GM21737 (cell line): Measurements from ENCODE around the gene GNGT1.

Experiments used
- ATAC-seq: cut with Tn5 transposase; IDR thresholded peaks from one replicate; pipeline ENCODE4 v1.9.1; 2021; ENCODE audit warnings: mild to moderate bottlenecking, moderate library complexity; ENCODE audit not compliant: unreplicated experiment

The GNGT1 gene

DNA sequence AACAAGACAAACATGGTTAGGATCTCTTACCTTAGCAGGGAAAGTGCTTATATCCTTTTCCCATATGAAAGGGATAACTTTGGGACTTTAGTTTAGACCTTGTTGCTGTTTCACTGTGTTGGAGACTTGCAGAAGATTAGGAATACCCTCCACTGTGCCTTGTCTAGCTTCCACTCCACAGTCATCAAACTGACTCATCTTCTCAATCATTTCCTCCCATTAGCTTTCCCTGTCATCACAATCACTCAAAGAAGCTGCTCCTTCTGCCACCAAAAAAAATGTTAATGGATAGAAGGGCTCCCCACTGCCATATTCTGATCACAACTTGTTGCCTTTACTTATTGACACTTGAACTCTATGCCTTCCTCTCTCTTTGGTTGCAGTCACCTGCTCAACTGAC, 31.9 kb downstream of the GNGT1 start:
- no peak for ATAC-seq

DNA sequence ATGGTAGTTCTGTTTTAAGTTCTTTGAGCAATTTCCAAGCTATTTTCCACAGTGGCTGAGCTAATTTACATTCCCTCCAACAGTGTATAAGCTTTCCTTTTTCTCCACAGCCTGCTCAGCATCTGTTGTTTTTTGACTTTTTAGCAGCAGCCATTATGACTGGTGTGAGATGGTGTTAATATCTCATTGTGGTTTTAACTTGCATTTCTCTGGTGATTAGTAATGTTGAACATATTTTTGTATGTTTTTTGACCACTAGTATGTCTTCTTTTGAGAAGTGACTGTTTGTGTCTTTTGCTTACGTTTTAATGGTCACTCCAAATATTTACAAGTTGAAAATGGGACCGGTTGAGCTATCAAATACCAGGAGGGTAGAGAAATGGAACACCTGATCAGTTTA, 35.6 kb downstream of the GNGT1 start:
- no peak for ATAC-seq

GRCh38 chr7:93943816-93944540, 37.6 kb downstream of the GNGT1 start:
- ATAC-seq, result no peak

DNA sequence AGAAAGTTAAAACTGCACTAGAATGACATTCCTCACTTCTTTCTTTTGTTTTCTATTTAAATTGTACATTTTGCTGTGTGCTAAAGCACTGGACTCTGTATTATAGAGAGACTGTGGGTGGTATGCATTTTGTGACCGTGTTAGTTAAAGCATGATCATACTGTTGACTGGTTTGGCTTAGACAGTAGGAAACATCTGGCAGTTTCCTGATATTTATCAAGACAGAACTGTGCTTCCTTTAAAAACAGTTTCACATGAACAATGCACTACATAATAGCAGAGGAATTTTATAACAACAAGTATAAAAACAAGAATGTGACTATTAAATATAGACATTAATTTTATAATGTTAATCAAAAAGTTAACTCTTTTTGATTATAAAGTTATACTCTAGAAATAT, 38.3 kb downstream of the GNGT1 start:
- no peak for ATAC-seq

DNA sequence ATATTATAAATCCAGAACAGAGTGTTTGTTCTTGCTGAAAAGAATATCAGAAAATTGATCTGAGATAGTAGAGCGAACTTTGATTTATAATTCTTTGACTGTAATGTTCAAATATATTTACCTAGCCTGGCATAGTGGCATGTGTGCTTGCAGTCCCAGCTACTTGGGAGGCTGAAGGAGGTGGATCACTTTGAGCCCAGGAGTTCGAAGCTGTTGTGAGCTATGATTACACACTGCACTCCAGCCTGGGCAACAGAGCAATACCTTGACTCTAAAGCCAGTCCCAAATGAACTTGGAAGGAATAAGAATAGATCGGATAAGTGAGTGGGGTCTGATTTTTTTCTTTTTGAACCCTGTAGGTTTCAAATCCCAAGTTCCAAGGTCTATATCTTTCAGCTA, 38.7 kb downstream of the GNGT1 start:
- no peak for ATAC-seq

- no peak for ATAC-seq
These were observed 39.6 kb downstream of the GNGT1 start for GRCh38 chr7:93945756-93946535.

DNA sequence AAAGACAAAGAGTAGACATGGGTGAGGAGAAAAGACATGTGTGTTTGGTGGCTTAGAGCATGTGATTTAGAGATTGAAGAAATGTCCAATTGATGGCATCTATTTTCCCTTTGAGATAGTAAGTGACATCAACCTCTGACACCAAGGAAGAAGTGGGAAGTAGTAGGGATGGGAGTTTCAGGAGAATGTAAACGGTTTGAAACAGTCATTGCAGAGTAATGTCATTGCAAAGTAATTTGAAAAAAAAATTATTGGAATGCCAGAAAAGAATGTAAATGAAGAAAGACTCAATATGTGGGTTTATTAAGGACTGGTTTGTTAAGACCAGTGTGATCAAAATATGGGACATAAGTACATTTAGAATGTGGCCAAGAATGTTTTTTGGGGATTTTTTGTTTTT, 41.7 kb downstream of the GNGT1 start:
- ATAC-seq, result no peak

- ATAC-seq, result no peak
These were observed 42.5 kb downstream of the GNGT1 start for GRCh38 chr7:93948873-93949272.

DNA sequence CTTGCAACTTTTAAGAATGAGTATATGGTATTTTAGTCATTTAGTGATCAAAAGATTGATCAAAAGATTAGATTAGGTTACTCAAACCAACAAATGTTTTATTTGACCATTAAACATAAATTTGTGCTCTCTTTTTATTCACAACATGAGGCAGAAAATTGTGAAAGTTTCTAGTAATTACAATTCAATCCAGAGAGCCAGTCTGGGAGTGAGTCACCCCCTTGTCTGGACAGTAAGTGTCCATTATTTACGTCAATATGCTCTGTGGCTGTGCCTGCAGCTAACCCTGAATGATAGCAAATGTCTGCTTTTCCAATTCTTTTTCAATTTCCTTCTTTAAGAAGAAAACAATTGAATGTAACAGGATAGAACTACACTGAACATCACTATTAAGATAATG, 43.1 kb downstream of the GNGT1 start:
- no peak for ATAC-seq

- no peak for ATAC-seq
These were observed 48.9 kb downstream of the GNGT1 start for GRCh38 chr7:93955304-93955703.

- no peak for ATAC-seq
These were observed 51.4 kb downstream of the GNGT1 start for GRCh38 chr7:93957767-93958166.

DNA sequence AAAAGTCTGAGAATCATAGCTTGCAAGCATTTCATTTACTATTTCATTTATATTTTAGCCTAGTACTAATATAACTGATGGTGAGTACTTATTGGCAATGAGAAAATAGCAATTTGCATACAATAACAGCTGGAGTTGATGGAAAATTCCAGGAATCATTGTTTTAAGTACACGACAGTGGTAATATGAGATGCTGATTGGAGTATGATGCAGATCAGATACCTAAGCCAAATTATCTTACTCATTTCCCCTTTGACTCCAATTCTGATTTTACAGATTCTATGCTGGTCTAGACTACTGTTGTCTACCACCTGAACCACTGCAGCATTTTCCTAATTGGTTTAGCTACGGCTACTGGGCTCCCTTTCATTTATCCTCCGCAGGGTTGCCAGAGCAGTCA, 51.8 kb downstream of the GNGT1 start:
- ATAC-seq, result no peak

DNA sequence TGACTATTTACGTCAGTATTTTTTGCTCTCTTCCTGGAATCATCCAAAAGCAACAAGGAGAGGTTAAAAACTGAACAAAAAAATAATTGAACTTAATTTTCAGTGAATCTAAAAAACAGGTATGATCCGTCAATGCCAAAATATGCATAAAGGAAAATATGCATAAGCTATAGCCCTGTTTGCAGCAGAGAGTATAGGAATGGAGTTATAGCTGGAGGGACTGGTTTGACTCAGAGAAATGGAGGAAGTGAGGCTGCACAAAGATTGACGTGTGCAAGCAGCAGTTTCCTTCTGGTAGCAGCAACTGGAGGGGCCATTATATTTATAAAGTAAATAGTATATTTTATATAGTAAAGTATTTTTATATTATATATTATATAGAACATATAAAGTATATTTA, 52.3 kb downstream of the GNGT1 start:
- ATAC-seq, result no peak
